SH-SY5Y (cell line): ENCODE data around the gene ANKMY1.

Source experiments
- GATA2 ChIP-seq: IDR thresholded peaks from 2 replicates; pipeline ENCODE4 v1.6.1; 2011; ENCODE audit warnings: mild to moderate bottlenecking, low read depth, low read length
- GATA3 ChIP-seq: IDR thresholded peaks from 2 replicates; pipeline ENCODE4 v1.6.1; 2011; ENCODE audit warnings: low read depth, mild to moderate bottlenecking, low read length, moderate library complexity

DNA sequence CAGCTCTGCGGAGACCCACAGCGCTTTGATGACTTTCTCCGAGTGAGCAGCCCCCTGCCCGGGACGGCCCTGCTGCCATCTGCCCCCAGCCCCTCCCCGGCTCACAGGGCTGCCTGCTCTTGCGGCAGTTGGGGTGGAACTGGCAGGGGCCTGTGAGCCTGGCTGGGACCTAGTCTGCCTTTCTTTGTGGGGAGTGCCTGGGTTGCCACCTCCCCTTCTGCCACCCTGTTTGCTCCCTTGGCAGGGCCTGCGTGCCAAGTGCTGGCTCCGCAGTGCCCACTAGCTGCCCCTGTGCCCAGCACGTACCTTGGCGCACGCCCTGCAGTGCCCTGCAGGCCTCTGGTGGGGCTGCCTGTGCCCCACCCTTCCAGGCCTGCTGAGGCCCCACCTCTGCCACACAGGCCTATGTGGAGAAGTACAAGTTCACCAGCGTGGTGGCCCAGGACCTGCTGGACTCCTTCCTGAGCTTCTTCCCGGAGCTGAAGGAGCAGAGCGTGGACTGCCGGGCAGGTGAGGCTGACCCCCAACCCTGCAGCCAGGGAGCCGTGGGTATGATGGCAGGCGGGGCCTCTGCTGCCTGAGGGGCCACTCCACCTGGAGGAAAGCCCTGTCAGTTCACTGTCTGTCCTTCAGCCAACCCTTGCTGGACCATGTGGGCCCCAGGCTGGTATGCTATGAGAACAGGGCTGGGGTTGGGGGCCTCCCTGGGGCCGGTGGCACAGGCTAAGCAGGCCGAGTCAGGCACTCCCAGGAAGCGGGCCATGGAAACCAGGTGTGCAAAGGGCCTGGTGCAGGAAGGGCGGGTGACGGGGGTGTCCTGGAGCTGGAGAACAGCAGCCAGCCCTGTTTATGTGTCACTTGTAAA lies 17.5 kb upstream of the ANKMY1 start:
- no peak for TF ChIP-seq GATA2
- TF ChIP-seq GATA3, result no peak
